Calu3 (cell line): ENCODE measurements around the gene CTNNBL1. TPM values are rescaled to one million over a fixed set of nuclear protein-coding genes. Genes with fewer than 3 reads are reported as not detected.

Experiments used
- BruUV-seq: library from RNA; stranded (reverse); fragments of 400-500 nt; replicated peaks from 2 replicates; lab custom pipeline; 2021; lab: Mats Ljungman, UMichigan
- CTCF ChIA-PET: fragments of 300-600 bp; sonication (Branson Sonifier 250); formaldehyde crosslinking; loops from one replicate; lab custom pipeline; 2022; ENCODE audit warnings: antibody characterized with exemption; lab: Charles Lee
- DNase-seq: peaks from one replicate; pipeline ENCODE4 v3.0.0; 2022
- H3K27ac Mint-ChIP-seq: one replicate; pipeline ENCODE4 v1.8.0; 2022; ENCODE audit warnings: mixed read lengths; ENCODE audit not compliant: unreplicated experiment
- H3K27me3 Mint-ChIP-seq: one replicate; pipeline ENCODE4 v1.8.0; 2022; ENCODE audit warnings: mixed read lengths; ENCODE audit not compliant: unreplicated experiment
- H3K36me3 Mint-ChIP-seq: one replicate; pipeline ENCODE4 v1.8.0; 2022; ENCODE audit warnings: mild to moderate bottlenecking, moderate library complexity, mixed read lengths; ENCODE audit not compliant: insufficient read depth, unreplicated experiment
- H3K4me1 Mint-ChIP-seq: one replicate; pipeline ENCODE4 v1.8.0; 2022; ENCODE audit warnings: mild to moderate bottlenecking, low read depth, mixed read lengths; ENCODE audit not compliant: unreplicated experiment
- H3K4me3 Mint-ChIP-seq: one replicate; pipeline ENCODE4 v1.8.0; 2022; ENCODE audit warnings: mild to moderate bottlenecking, low read depth, moderate library complexity, mixed read lengths; ENCODE audit not compliant: unreplicated experiment
- H3K9me3 Mint-ChIP-seq: one replicate; pipeline ENCODE4 v1.8.0; 2022; ENCODE audit warnings: low read depth, mixed read lengths; ENCODE audit not compliant: unreplicated experiment
- CTCF ChIP-seq: fragments of 200-600 bp; IDR thresholded peaks from one replicate; pipeline ENCODE4 v1.8.0; 2022; ENCODE audit warnings: antibody characterized with exemption; ENCODE audit not compliant: unreplicated experiment
- intact Hi-C: fragments of 100-400 bp; cut with micrococcal nuclease; formaldehyde crosslinking; loops from one replicate; pipeline ENCODE4 v1.10.0; 2022; ENCODE audit not compliant: unreplicated experiment
- total RNA-seq: library from RNA; stranded (reverse); gene quantifications from 2 replicates; pipeline ENCODE4 v1.2.3, GENCODE V29; 2022

The CTNNBL1 gene
- total RNA-seq, 1 experiment from 2014 or later = 106 TPM

- Mint-ChIP-seq H3K36me3 (no peaks in the 10 kb centered on the region), H3K4me3 (no peak overlapping the region), H3K27me3 (no peaks in the 10 kb centered on the region), H3K4me1 (peaks cover 4% of the 10 kb centered on the region), H3K27ac (no peak overlapping the region), H3K9me3 (no peaks in the 10 kb centered on the region)
- no peak for TF ChIP-seq CTCF
- CTCF ChIA-PET = no interaction called here
- DNase-seq = no peak
- intact Hi-C loops = no loop called here
- BruUV-seq = no TSS peak
Measured at GRCh38 chr20:37828684-37829083, 134.9 kb downstream of the CTNNBL1 start.

GRCh38 chr20:37829128-37829527 lies 135.3 kb downstream of the CTNNBL1 start:
- DNase-seq = no peak
- Mint-ChIP-seq H3K4me1 (no peaks in the 10 kb centered on the region), H3K27ac (no peak overlapping the region), H3K4me3 (no peak overlapping the region), H3K9me3 (no peaks in the 10 kb centered on the region), H3K27me3 (no peaks in the 10 kb centered on the region), H3K36me3 (no peaks in the 10 kb centered on the region)
- BruUV-seq = no TSS peak
- intact Hi-C loops = no loop called here
- no peak for TF ChIP-seq CTCF
- CTCF ChIA-PET = interaction anchor here (0.6 kb wide), 1 partner anchor 26 kb away, joined by 9 read pairs; no protein-coding TSS in a partner anchor

- H3K27me3 Mint-ChIP-seq = no peaks in the 10 kb centered on the region
- no peaks in the 10 kb centered on the region for H3K9me3 Mint-ChIP-seq
- no peaks in the 10 kb centered on the region for H3K36me3 Mint-ChIP-seq
- DNase-seq = no peak
- no peak overlapping the region for H3K27ac Mint-ChIP-seq
- BruUV-seq = no TSS peak
- intact Hi-C loops = no loop called here
- H3K4me1 Mint-ChIP-seq = no peaks in the 10 kb centered on the region
- CTCF ChIA-PET = interaction anchor here (0.6 to 0.7 kb wide), 2 partner anchors 22 to 545 kb away, joined by 3 to 4 read pairs; no protein-coding TSS in a partner anchor
- TF ChIP-seq CTCF = no peak
- H3K4me3 Mint-ChIP-seq = no peak overlapping the region
Measured at GRCh38 chr20:37833221-37833896, 139.5 kb downstream of the CTNNBL1 start.

GRCh38 chr20:37836926-37837325 lies 143.1 kb downstream of the CTNNBL1 start:
- H3K4me1 Mint-ChIP-seq = no peaks in the 10 kb centered on the region
- H3K36me3 Mint-ChIP-seq = no peaks in the 10 kb centered on the region
- H3K9me3 Mint-ChIP-seq = no peaks in the 10 kb centered on the region
- DNase-seq = no peak
- CTCF ChIA-PET = interaction anchor here (0.6 kb wide), 2 partner anchors 23 to 668 kb away, joined by 5 to 8 read pairs; no protein-coding TSS in a partner anchor
- no peak overlapping the region for H3K4me3 Mint-ChIP-seq
- H3K27ac Mint-ChIP-seq = no peak overlapping the region
- H3K27me3 Mint-ChIP-seq = no peaks in the 10 kb centered on the region
- BruUV-seq = no TSS peak
- intact Hi-C loops = no loop called here
- no peak for TF ChIP-seq CTCF
